ENCODE data around the gene RXRA. TPM values are rescaled to one million over a fixed set of nuclear protein-coding genes. Genes with fewer than 3 reads are reported as not detected.

RXRA gene
- polyA plus RNA-seq, 1 donor from 2014 or later = 0.80 TPM

DNA sequence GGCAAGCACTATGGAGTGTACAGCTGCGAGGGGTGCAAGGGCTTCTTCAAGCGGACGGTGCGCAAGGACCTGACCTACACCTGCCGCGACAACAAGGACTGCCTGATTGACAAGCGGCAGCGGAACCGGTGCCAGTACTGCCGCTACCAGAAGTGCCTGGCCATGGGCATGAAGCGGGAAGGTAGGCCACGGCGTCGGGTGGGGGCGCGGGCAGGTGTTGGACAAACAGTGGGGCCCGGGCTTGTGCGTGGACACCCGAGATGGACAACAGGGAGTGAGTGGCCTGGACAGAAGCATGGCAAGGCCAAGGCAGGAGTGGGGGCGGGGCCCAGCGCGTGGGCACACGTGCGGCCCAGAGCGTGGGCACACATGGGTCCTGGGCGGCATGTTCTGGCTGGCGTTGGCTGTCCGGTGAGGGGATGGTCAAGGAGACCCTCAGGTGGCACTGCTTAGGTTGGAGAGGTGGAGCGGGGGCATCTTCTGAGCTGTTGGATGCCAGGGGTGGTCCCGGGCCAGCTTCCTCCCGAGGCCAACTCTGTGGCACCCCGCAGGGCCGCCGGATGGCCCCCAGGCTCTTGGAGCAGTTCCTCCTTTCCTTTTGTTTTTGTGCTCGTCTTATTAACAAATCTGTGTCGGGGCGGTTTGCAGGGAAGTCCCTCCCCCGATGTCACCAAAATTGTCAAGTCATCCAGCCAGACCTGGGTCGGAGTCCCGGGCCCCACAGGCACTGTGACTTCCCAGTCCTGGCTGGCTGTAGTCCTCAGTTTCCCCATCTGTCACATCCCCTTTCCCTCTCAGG, 82.9 kb downstream of the RXRA start:
- Mint-ChIP-seq H3K36me3 (no peaks in the 10 kb centered on the region), H3K9me3 (no peaks in the 10 kb centered on the region)

DNA sequence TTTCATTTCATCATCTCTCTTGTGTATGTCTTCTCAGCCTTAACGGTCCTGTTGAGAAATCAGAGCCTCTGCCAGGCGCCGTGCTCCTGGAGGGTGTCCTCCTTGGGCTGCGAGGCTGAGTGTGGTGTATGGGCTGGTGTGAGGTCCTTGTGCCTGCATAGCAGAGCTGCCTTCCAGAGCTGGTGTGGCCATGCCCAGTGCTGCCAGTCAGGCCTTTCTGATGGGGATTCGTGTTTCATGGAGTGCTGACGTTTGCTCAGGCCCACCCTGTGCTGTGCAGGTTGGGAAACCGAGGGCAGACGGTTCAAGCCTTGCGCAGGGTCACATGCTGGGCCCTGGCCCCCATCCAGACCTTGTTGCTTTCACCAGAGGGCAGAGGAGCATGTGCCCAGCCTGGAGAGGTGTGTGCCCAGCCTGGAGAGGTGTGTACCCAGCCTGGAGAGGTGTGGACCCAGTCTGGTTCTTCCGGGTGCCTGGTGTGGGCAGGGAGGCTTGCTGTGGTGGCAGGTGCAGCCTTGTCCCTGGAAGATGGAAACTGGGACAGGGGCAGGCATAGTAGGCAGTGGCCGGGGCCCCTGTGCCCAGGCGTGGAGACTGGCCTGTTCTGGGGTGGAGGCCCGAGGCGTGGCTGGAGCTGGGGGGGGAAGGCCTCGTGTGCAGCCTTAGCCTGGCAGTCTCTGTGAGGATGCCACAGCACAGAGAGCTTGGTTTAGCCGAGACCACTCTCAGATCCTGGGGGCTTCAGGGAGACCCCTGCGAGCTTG, 84.0 kb downstream of the RXRA start:
- H3K4me3 Mint-ChIP-seq = peak overlapping the region in 1 of 4 donors; percentile 75
- H3K27me3 Mint-ChIP-seq = no peaks in the 10 kb centered on the region
- no peaks in the 10 kb centered on the region for H3K9me3 Mint-ChIP-seq
- H3K27ac Mint-ChIP-seq = peak overlapping the region in 2 of 3 donors; percentile 71 to 92
- peaks cover 12 to 25% (median 12%) of the 10 kb centered on the region in 3 donors for H3K4me1 Mint-ChIP-seq
- H3K36me3 Mint-ChIP-seq = no peaks in the 10 kb centered on the region

More for the DNA sequence above, 82.9 kb downstream of the RXRA start:
- Mint-ChIP-seq H3K4me1 (peaks cover 18 to 29% (median 20%) of the 10 kb centered on the region in 3 donors), H3K27me3 (no peaks in the 10 kb centered on the region), H3K4me3 (no peak overlapping the region), H3K27ac (peak overlapping the region; percentile 53 to 92 (median 71))

DNA sequence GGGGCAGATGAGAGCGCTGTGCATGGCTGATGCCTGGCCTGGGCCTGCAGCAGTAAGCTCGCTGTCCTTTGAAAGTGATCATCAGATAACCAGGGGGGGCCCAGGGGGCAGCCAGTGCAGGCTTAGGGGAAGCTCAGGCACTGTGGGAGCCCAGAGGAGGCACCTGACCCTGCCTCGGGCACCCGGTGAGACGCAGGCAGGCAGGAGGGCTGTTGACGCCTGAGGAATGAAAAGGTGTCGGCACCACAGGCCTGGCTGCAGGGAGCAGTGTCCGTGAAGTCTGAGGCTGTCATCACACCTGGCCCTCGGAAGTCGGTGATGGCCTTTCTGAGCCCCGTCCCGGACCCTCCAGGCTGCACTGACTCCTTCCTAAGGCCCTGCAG, 84.6 kb downstream of the RXRA start:
- Mint-ChIP-seq H3K27me3 (no peaks in the 10 kb centered on the region), H3K9me3 (no peaks in the 10 kb centered on the region), H3K27ac (no peak overlapping the region), H3K36me3 (no peaks in the 10 kb centered on the region), H3K4me3 (no peak overlapping the region), H3K4me1 (peaks cover 7 to 20% (median 7%) of the 10 kb centered on the region in 3 donors)

DNA sequence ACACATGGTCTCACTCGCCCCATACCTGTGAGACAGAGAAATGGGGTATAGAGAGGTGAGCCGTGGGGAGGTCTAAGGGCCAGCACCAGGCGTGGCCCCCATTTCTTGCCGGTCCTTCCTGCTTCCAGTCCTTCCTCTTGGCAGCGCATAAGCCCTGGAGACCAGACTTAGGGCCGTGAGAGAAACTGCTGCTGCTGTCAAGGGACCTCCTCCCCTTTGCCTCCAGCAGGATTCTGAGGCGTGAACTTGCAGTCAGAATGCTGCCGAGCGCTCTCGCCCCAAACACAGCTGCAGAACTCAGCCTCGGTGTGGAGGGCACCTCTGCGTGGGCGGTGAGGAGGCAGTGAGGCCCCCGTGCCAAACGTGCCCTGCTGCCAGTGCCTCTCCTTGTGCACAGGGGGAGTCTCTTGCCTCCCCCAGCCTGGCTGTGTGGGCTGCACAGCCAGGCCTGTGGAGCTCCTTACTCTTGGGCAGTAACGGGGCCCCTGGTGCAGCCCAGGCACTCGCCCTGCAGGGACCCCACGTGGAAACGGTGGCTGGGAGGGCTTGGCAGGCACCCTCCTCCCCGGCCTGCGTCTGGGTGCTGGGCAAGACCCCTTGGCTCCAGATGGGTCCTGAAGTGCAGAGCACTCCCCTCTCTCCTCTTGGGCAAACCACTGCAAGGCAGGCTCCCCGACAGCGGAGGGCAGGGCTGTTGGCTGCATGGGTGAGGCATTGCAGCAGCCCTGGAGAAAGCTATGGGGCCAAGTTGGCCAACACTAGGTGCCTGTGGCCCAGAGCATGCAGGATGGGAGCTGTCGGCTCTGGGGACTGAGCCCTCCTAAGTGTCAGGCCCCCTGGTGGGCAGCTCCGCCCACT, 85.4 kb downstream of the RXRA start:
- Mint-ChIP-seq H3K4me3 (peak overlapping the region in 1 of 4 donors; percentile 8), H3K9me3 (no peaks in the 10 kb centered on the region)

DNA sequence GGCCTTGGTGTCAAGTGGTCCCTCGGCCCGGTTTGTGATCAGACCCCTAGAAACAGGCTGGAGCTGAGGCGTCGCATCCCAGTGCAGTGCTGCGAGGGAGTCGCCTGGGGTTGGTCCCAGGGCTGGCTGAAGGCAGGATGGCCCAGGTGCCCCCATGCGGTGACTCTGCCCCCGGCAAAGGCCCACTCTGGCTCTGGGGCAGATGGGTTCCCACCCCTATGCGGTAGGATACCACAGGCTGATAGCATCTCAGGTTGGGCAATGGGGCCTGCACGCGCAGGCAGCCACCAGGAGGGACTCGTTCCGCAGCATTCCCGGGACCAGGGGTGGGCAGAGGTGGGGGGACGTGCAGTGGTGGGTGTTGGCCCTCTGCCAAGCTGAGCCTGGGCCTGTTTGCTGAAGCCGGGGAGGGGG, 86.0 kb downstream of the RXRA start:
- peaks cover 0 to 11% (median 0%) of the 10 kb centered on the region in 3 donors for H3K4me1 Mint-ChIP-seq
- H3K27me3 Mint-ChIP-seq = no peaks in the 10 kb centered on the region
- no peak overlapping the region for H3K4me3 Mint-ChIP-seq
- H3K27ac Mint-ChIP-seq = peak overlapping the region in 1 of 3 donors; percentile 16
- H3K9me3 Mint-ChIP-seq = no peaks in the 10 kb centered on the region
- no peaks in the 10 kb centered on the region for H3K36me3 Mint-ChIP-seq

More for the DNA sequence above, 85.4 kb downstream of the RXRA start:
- Mint-ChIP-seq H3K36me3 (no peaks in the 10 kb centered on the region), H3K4me1 (peaks cover 5 to 16% (median 5%) of the 10 kb centered on the region in 3 donors), H3K27ac (peak overlapping the region in 1 of 3 donors; percentile 16), H3K27me3 (no peaks in the 10 kb centered on the region)

DNA sequence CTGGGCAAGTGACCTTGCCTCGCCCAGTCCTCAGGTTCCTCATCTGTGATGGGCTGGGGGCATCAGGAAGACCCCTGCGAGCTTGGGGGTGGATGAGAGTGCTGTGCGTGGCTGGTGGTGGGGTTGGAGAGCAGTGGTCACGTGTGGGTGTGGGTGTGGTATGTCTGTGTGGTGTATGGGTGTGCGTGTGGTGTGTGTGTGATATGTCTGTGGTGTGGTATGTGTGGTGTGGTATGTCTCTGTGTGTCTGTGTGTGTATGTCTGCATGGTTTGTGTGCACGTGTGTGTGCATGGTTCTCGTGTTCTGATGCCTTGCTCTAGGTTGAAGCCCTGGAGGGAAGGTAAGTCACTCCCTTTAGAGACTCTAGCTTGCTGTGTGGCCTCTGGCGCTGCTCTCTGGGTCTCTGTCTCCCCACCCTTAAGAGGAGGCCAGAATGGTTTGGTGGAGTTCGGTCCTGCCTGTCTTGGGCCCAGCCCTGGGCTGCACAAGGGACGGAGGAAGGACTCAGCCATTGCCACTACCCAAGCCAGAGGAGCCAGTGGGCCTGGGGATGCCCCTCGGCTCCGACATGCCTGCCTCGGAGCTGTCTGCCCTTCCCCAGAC, 87.0 kb downstream of the RXRA start:
- H3K27me3 Mint-ChIP-seq = no peaks in the 10 kb centered on the region
- H3K36me3 Mint-ChIP-seq = no peaks in the 10 kb centered on the region
- no peaks in the 10 kb centered on the region for H3K9me3 Mint-ChIP-seq
- peaks cover 0 to 9% (median 0%) of the 10 kb centered on the region in 3 donors for H3K4me1 Mint-ChIP-seq
- no peak overlapping the region for H3K4me3 Mint-ChIP-seq
- H3K27ac Mint-ChIP-seq = peak overlapping the region in 2 of 3 donors; percentile 67 to 82

DNA sequence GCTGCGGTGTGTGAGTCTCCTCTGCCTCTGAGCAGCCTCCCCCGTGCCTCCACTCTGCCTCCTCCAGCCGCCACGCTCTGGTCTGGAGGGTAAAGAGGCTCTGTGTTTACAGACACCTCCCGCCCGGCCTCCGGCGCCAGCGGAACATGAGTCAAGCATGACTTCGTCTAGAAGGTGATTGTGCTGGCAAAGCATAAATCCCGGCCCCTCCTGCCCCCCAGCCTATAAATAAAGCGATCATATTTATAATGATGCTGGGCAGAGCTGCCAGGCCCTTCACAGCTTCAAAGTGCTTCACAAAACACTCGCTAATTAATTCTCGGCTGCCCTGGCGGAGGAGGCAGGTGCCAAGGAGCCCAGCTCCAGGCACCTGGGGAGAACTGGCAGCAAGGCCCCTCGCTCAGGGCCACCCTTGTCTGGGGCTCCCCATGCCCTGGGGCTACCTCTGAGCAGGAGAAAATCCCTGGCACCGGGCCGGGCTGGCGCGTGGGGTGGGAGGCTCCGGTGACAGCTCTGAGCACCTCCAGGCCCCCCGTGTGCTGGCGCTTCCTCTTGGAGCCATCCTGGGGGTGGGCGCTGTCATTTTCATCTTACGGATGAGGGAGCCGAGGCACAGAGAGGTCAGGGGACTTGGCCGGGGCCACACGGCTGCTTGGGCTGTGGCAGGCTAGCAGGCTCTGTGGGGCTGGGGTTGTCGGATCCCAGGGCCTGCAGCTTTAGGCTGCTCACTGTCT, 87.8 kb downstream of the RXRA start:
- H3K27me3 Mint-ChIP-seq = no peaks in the 10 kb centered on the region
- no peak overlapping the region for H3K4me3 Mint-ChIP-seq
- H3K36me3 Mint-ChIP-seq = no peaks in the 10 kb centered on the region
- peaks cover 0 to 9% (median 0%) of the 10 kb centered on the region in 3 donors for H3K4me1 Mint-ChIP-seq
- no peaks in the 10 kb centered on the region for H3K9me3 Mint-ChIP-seq
- no peak overlapping the region for H3K27ac Mint-ChIP-seq

DNA sequence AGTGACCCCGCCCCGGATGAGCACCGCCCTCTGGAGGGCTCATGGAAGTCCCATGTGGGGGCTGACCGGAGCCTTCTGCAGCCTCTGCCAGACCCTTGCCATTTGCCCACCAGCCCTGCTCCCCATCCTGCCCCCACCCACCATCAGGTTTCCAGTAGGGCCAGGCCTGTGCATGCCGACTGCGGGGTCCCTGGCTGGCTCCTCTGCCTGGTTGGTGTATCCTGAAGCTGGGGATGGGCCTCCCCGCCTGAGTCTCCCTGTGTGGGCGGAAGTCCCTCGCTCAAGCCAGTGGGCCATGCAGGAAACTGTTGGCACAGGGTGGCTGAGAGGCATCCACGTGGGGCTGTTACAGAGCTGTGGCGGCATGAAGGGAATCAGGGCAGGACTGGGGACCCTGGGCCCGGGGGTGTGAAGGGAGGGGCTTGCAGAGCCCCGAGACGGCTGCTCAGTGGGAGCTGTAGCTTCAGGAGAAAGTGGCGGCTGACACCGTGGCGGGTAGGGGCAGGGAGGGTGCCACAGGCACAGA, 88.7 kb downstream of the RXRA start:
- no peaks in the 10 kb centered on the region for H3K9me3 Mint-ChIP-seq
- no peak overlapping the region for H3K27ac Mint-ChIP-seq
- H3K4me3 Mint-ChIP-seq = no peak overlapping the region
- no peaks in the 10 kb centered on the region for H3K36me3 Mint-ChIP-seq
- no peaks in the 10 kb centered on the region for H3K27me3 Mint-ChIP-seq
- peaks cover 0 to 9% (median 0%) of the 10 kb centered on the region in 3 donors for H3K4me1 Mint-ChIP-seq

DNA sequence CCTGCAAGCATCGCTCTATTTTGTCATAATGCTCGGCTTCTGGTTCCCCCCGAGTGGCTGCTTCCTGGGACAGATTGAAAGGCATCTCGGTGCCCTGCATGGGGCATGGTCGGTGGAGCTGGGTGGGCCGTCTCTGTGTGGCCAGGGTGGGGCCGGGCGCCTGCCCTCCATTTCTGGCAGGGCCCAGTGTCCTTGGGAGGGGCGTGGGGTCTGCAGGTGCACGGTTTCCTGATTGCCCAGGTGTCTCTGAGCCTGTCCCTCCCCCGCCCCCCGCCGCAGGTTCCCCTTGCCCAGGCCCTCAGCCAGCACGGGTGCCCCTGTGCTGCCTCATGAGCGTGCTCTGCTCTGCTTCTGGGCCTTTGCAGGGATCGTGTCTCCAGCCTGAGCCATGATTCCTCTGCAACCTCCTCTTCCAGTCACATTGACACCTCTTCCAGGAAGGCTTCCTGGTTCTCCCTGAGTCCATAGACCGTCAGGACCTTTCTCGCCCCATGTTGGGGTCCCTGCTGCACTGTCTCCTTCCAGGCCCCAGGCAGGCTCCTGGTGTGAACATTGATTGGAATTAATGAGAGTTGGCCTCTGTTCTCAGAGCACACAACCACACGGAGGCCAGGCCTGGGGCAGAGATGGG, 90.2 kb downstream of the RXRA start:
- no peaks in the 10 kb centered on the region for H3K27me3 Mint-ChIP-seq
- no peak overlapping the region for H3K4me3 Mint-ChIP-seq
- no peaks in the 10 kb centered on the region for H3K9me3 Mint-ChIP-seq
- H3K27ac Mint-ChIP-seq = no peak overlapping the region
- H3K4me1 Mint-ChIP-seq = peaks cover 0 to 9% (median 0%) of the 10 kb centered on the region in 3 donors
- H3K36me3 Mint-ChIP-seq = no peaks in the 10 kb centered on the region

DNA sequence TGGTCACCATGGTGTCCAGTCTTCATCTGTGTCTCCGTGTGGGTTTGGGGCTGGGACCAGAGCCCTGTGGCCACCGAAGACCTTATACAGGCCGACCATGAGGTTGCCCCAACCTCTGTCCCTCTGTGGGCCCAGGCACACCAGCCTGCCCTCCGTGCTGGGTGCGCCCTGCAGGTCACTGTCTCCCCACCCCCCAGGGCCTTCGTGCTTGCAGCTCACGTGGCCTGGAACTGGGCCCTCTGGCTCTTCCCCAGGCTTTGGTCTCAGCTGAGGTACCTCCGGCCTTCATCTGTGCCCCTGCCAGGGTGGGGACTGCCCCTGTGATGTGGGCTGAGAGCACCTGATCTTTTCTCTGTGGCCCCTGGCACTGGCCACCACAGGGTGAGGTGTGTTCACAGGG, 92.1 kb downstream of the RXRA start:
- Mint-ChIP-seq H3K27ac (no peak overlapping the region), H3K9me3 (no peaks in the 10 kb centered on the region), H3K4me3 (no peak overlapping the region), H3K27me3 (no peaks in the 10 kb centered on the region), H3K4me1 (peaks cover 0 to 3% (median 0%) of the 10 kb centered on the region in 3 donors), H3K36me3 (no peaks in the 10 kb centered on the region)

DNA sequence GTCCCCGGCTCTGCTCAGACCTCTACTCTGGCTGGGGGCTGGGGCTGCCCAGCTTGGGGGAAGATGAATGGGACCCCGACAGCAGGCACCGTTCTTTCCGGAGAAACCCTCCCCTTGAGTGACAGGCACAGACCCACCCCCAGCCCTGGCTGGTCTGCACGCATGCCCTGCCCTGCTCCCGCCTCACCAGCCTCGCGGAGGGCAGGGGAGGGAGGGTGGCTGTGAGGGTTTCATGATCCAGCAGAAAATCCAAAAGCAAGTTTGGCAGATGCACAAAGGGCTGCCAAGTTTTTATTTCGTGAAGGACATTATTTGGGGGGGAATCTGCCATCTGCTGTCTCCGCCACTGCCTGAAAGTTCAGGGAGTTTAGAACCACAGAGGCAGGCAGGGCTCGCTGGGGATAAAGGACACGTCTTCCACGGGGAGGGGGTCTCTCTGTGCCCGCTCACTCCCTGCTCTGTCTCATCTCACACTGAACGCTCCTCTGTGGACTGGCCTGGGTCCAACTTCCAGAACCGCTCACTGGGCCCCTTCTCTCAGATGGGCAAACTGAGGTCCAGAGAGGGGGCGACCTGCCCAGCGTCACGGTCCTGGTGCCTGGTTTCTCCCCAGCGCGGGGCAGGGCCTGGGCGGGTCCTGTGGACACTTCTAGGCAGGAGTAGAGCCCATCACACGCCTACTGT, 92.9 kb downstream of the RXRA start:
- Mint-ChIP-seq H3K9me3 (no peaks in the 10 kb centered on the region), H3K4me1 (peaks cover 0 to 2% (median 0%) of the 10 kb centered on the region in 3 donors), H3K27me3 (no peaks in the 10 kb centered on the region), H3K27ac (no peak overlapping the region), H3K36me3 (no peaks in the 10 kb centered on the region), H3K4me3 (no peak overlapping the region)

DNA sequence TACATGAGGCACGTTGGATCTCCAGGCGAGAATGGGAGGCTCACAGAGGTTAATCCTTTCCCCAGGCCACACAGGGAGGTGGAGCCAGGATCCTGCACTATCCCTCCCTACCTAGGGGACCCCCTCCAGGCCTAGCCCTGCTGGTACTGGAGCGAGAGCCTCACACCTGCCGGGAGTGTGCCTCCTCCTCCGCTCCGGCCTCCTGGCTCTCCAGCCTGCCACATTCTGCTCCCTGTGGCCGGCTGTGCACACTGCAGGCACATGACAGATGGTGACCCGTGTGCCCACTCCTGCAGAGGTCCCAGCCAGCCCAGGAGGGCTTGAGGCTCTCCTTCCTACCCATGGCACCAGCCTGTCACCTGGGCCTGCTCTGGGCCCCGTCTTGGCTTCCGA, 93.4 kb downstream of the RXRA start:
- H3K4me3 Mint-ChIP-seq = no peak overlapping the region
- no peaks in the 10 kb centered on the region for H3K27me3 Mint-ChIP-seq
- H3K36me3 Mint-ChIP-seq = no peaks in the 10 kb centered on the region
- H3K9me3 Mint-ChIP-seq = no peaks in the 10 kb centered on the region
- H3K27ac Mint-ChIP-seq = no peak overlapping the region
- H3K4me1 Mint-ChIP-seq = peaks cover 0 to 2% (median 0%) of the 10 kb centered on the region in 3 donors

DNA sequence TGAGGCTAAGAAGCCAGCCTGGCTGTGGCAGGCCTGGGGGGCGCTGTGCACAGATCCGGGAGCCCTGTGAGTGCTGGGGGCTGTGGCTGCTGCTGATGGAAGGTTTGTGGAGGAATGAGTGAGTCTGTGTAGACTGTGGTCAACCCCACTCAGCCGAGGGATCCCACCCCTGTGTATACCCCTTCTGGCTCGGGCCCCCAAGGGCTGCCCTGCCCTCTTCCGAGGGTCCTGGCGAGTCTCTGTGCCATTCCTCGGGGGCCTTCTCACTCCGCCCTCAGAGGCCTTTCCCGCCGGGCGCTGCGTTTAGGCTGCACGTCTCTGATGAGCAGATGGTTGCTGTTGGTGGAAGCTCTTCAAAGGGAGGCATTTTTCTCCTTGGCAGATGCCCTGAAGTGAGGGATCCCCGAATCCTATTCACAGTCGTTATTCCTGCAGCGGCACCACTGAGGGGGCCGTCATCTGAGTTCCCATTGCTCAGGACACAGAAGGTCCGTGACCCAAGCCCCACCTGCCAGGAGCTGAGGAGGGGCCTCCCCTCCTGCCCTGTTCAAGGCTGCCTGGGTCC, 94.1 kb downstream of the RXRA start:
- H3K36me3 Mint-ChIP-seq = no peaks in the 10 kb centered on the region
- no peak overlapping the region for H3K27ac Mint-ChIP-seq
- H3K4me3 Mint-ChIP-seq = no peak overlapping the region
- H3K4me1 Mint-ChIP-seq = peaks cover 0 to 2% (median 0%) of the 10 kb centered on the region in 3 donors
- no peaks in the 10 kb centered on the region for H3K9me3 Mint-ChIP-seq
- H3K27me3 Mint-ChIP-seq = no peaks in the 10 kb centered on the region

Data from IgD-negative memory B cell (primary cell).